SH-SY5Y (cell line): ENCODE results near the gene HECW1.

Source experiments
- GATA2 ChIP-seq: IDR thresholded peaks from 2 replicates; pipeline ENCODE4 v1.6.1; 2011; ENCODE audit warnings: mild to moderate bottlenecking, low read depth, low read length
- GATA3 ChIP-seq: IDR thresholded peaks from 2 replicates; pipeline ENCODE4 v1.6.1; 2011; ENCODE audit warnings: low read depth, mild to moderate bottlenecking, low read length, moderate library complexity

DNA sequence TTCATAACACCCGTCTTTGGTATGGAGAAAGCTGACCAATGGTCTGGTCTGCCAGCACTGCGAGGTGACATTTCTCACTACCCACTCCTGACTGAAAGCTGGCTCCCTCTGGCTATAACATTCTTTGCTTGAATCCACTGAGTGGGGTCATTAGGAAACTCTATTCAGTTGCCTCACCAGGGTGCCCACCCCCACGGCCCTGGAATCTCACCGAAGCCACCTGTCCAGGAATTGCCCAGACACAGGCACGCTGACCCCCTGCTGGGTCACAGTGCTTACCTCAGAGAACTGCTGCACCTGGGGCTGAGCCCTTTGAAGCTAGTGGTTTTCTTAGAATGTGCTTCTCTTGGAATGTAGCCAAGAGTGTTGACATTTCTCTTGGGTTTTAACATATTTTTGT, 28.6 kb downstream of the HECW1 start:
- TF ChIP-seq GATA2: no peak
- no peak for TF ChIP-seq GATA3
